GM12878 (cell line): Measurements from ENCODE around the gene ITGA11. TPM values are rescaled to one million over a fixed set of nuclear protein-coding genes. Genes with fewer than 3 reads are reported as not detected.

Experiments used
- ATAC-seq: fragments of 200-7000 bp; cut with Tn5 transposase; 3 replicates; pipeline ENCODE4 v1.9.1; 2020; ENCODE audit warnings: mild to moderate bottlenecking, moderate library complexity
- BruUV-seq: library from RNA; stranded (reverse); fragments of 400-500 nt; replicated peaks from 2 replicates; lab custom pipeline; 2021; lab: Mats Ljungman, UMichigan
- CTCF ChIA-PET: fragments of 300-600 bp; sonication (Branson Sonifier 250); formaldehyde crosslinking; extraction: SDS; loops from one replicate; lab custom pipeline; 2021; ENCODE audit warnings: inconsistent platforms; lab: Yijun Ruan, JAX
- POLR2A ChIA-PET: fragments of 350-600 bp; formaldehyde crosslinking; extraction: SDS; loops from one replicate; lab custom pipeline; 2021; ENCODE audit warnings: inconsistent platforms; lab: Charles Lee
- RAD21 ChIA-PET: fragments of 300-600 bp; sonication (Branson Sonifier 250); formaldehyde crosslinking; loops from one replicate; lab custom pipeline; 2023; ENCODE audit warnings: antibody characterized with exemption; ENCODE audit not compliant: unreplicated experiment; lab: Charles Lee
- SMC1A ChIA-PET: fragments of 300-600 bp; sonication (Branson Sonifier 250); formaldehyde crosslinking; loops from one replicate; lab custom pipeline; 2023; ENCODE audit not compliant: unreplicated experiment, uncharacterized antibody; lab: Charles Lee
- DNase-seq: peaks from one replicate; pipeline ENCODE4 v3.0.0-alpha.2; 2011; ENCODE audit warnings: low read depth, low spot score
- FAIRE-seq: peaks from 3 replicates; lab custom pipeline; 2011; peaks lifted over from hg19 to GRCh38; lab: Jason Lieb, UNC
- H2AFZ ChIP-seq: 2 replicates; pipeline ENCODE4 v1.6.0; 2011; ENCODE audit warnings: low read depth, low read length, control low read depth; ENCODE audit not compliant: control insufficient read depth
- H3K27ac ChIP-seq: 2 replicates; pipeline ENCODE4 v1.5.1; 2011; ENCODE audit warnings: control low read depth; ENCODE audit not compliant: control insufficient read depth, insufficient read depth
- H3K27me3 ChIP-seq, 2 experiments: replicated peaks in 1 of 2; 2 replicates each; pipeline versions ENCODE4 v1.6.0 to v1.6.1; 2011; ENCODE audit warnings: low read length in 1 of 2; ENCODE audit not compliant: control insufficient read depth in 2 of 2, insufficient read depth in 2 of 2
- H3K36me3 ChIP-seq, 2 experiments: 2 replicates each; pipeline ENCODE4 v1.5.1; 2011; ENCODE audit warnings: low read length in 1 of 2; ENCODE audit not compliant: control insufficient read depth in 2 of 2, insufficient read depth in 2 of 2
- H3K4me1 ChIP-seq: 2 replicates; pipeline ENCODE4 v1.6.1; 2011; ENCODE audit warnings: mild to moderate bottlenecking, low read length, moderate library complexity, mixed read lengths; ENCODE audit not compliant: control insufficient read depth, insufficient read depth
- H3K4me2 ChIP-seq: 2 replicates; pipeline ENCODE4 v1.6.0; 2011; ENCODE audit warnings: control low read depth; ENCODE audit not compliant: control insufficient read depth, insufficient read depth
- H3K4me3 ChIP-seq: fragments of 200-600 bp; sonication (generic); 2 replicates; pipeline ENCODE4 v1.5.1; 2016
- H3K79me2 ChIP-seq: 2 replicates; pipeline ENCODE4 v1.6.0; 2011; ENCODE audit warnings: low read length; ENCODE audit not compliant: control insufficient read depth, insufficient read depth
- H3K9ac ChIP-seq: 2 replicates; pipeline ENCODE4 v1.8.0; 2011; ENCODE audit warnings: low read length, control low read depth, mixed read lengths; ENCODE audit not compliant: control insufficient read depth, insufficient read depth
- H3K9me3 ChIP-seq: replicated peaks from 3 replicates; pipeline ENCODE4 v1.5.1; 2011; ENCODE audit warnings: mild to moderate bottlenecking, low read length; ENCODE audit not compliant: control insufficient read depth, insufficient read depth
- H4K20me1 ChIP-seq: 2 replicates; pipeline ENCODE4 v1.6.0; 2011; ENCODE audit not compliant: control insufficient read depth, insufficient read depth
- BCL11A ChIP-seq: IDR thresholded peaks from 2 replicates; pipeline ENCODE4 v1.6.1; 2011; ENCODE audit warnings: low read depth, low read length
- CREM ChIP-seq: IDR thresholded peaks from 2 replicates; pipeline ENCODE4 v1.6.1; 2014; ENCODE audit warnings: antibody characterized with exemption, low read depth
- FOXK2 ChIP-seq: fragments of 450-650 bp; IDR thresholded peaks from 2 replicates; pipeline ENCODE4 v1.6.1; 2017; ENCODE audit warnings: mild to moderate bottlenecking, moderate library complexity
- SMAD1 ChIP-seq: fragments of 450-650 bp; IDR thresholded peaks from 2 replicates; pipeline ENCODE4 v1.6.1; 2018; ENCODE audit warnings: mild to moderate bottlenecking, low read depth; ENCODE audit not compliant: partially characterized antibody
- WGBS: methylation state at CpG from one replicate; pipeline ENCODE4 v1.1.6; 2016; ENCODE audit warnings: low lambda C conversion rate; ENCODE audit not compliant: insufficient replicate concordance, insufficient coverage; ENCODE audit errors: missing lambda C conversion rate; 5-methylcytosine and 5-hydroxymethylcytosine counted together
- in situ Hi-C: fragments of 300-500 bp; cut with MboI; formaldehyde crosslinking; loops from 9 replicates; pipeline ENCODE4 v1.14.3; 2018; ENCODE audit warnings: mixed read lengths
- intact Hi-C: fragments of 100-400 bp; cut with micrococcal nuclease; formaldehyde crosslinking; loops from one replicate; pipeline ENCODE4 v1.14.2; 2022; ENCODE audit not compliant: unreplicated experiment
- polyA plus RNA-seq, 11 experiments: library from polyadenylated mRNA; depleted of rRNA in 4 of 11; unstranded in 6 of 11; stranded (reverse) in 5 of 11; fragments of >200 nt; fragmentation: Nextera tagmentation in 4 of 11; fragmentation: Illumina TruSeq in 1 of 11; extraction: Ambion mirVana in 4 of 11; extraction: Trizol in 1 of 11; gene quantifications; 1 replicate in 1 of 11; 2 replicates in 10 of 11; pipeline versions ENCODE4 v1.2.1 to v1.2.3, GENCODE V29; 2011 to 2016; ENCODE audit warnings: inconsistent platforms in 2 of 11, missing spikeins in 2 of 11, low read depth in 1 of 11
- total RNA-seq, 4 experiments: library from RNA; depleted of rRNA in 3 of 4; stranded (reverse); fragments of >200 nt in 3 of 4; fragmentation: Illumina TruSeq in 1 of 4; extraction: Trizol in 1 of 4; gene quantifications; 2 replicates each; pipeline versions ENCODE4 v1.2.1 to v1.2.3, GENCODE V29; 2013 to 2021
- TF ChIP-seq, protein P1 (sequence below): fragments of 450-650 bp; IDR thresholded peaks from 2 replicates; pipeline ENCODE4 v1.6.1; 2016; ENCODE audit warnings: mild to moderate bottlenecking, moderate library complexity, borderline replicate concordance

The ITGA11 gene
- total and polyA plus RNA-seq, 10 of the 15 experiments (the other 5 are each of a cell fraction or from before 2014, with no cell fraction given): under 0.01 to 0.36 (median 0.13) TPM; not detected in 1

GRCh38 chr15:68411343-68411675, 20.7 kb downstream of the ITGA11 start:
- no peaks in the 10 kb centered on the region for H3K36me3 ChIP-seq
- POLR2A ChIA-PET: no interaction called here
- H3K4me2 ChIP-seq: no peak overlapping the region
- TF ChIP-seq SMAD1 (no peak), CREM (no peak), FOXK2 (no peak), BCL11A (no peak)
- TF ChIP-seq, protein P1, sequence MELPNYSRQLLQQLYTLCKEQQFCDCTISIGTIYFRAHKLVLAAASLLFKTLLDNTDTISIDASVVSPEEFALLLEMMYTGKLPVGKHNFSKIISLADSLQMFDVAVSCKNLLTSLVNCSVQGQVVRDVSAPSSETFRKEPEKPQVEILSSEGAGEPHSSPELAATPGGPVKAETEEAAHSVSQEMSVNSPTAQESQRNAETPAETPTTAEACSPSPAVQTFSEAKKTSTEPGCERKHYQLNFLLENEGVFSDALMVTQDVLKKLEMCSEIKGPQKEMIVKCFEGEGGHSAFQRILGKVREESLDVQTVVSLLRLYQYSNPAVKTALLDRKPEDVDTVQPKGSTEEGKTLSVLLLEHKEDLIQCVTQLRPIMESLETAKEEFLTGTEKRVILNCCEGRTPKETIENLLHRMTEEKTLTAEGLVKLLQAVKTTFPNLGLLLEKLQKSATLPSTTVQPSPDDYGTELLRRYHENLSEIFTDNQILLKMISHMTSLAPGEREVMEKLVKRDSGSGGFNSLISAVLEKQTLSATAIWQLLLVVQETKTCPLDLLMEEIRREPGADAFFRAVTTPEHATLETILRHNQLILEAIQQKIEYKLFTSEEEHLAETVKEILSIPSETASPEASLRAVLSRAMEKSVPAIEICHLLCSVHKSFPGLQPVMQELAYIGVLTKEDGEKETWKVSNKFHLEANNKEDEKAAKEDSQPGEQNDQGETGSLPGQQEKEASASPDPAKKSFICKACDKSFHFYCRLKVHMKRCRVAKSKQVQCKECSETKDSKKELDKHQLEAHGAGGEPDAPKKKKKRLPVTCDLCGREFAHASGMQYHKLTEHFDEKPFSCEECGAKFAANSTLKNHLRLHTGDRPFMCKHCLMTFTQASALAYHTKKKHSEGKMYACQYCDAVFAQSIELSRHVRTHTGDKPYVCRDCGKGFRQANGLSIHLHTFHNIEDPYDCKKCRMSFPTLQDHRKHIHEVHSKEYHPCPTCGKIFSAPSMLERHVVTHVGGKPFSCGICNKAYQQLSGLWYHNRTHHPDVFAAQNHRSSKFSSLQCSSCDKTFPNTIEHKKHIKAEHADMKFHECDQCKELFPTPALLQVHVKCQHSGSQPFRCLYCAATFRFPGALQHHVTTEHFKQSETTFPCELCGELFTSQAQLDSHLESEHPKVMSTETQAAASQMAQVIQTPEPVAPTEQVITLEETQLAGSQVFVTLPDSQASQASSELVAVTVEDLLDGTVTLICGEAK: no peak
- H3K4me3 ChIP-seq: no peak overlapping the region
- no peaks in the 10 kb centered on the region for H3K27me3 ChIP-seq
- no peak for ATAC-seq
- intact Hi-C loops (no loop called here), in situ Hi-C loops (no loop called here)
- H3K4me1 ChIP-seq: no peaks in the 10 kb centered on the region
- H2AFZ ChIP-seq: no peak overlapping the region
- RAD21 ChIA-PET: no interaction called here
- no TSS peak for BruUV-seq
- no peak overlapping the region for H3K27ac ChIP-seq
- H3K79me2 ChIP-seq: no peaks in the 10 kb centered on the region
- H4K20me1 ChIP-seq: no peaks in the 10 kb centered on the region
- no peak for FAIRE-seq
- H3K9ac ChIP-seq: no peak overlapping the region
- no peaks in the 10 kb centered on the region for H3K9me3 ChIP-seq
- SMC1A ChIA-PET: no interaction called here
- no peak for DNase-seq
- WGBS: 90% methylated on average over 4 of the region's 4 CpGs
- CTCF ChIA-PET: interaction anchor here (1.1 kb wide), 1 partner anchor 105 kb away, joined by 3 read pairs; no protein-coding TSS in a partner anchor
